ENCODE data around the gene MOB3A. TPM values are rescaled to one million over a fixed set of nuclear protein-coding genes. Genes with fewer than 3 reads are reported as not detected.

The MOB3A gene
- total and polyA plus RNA-seq, 10 of the 15 experiments (the other 5 are each of a cell fraction or from before 2014, with no cell fraction given), result 7.5 to 229 (median 79.4) TPM

DNA sequence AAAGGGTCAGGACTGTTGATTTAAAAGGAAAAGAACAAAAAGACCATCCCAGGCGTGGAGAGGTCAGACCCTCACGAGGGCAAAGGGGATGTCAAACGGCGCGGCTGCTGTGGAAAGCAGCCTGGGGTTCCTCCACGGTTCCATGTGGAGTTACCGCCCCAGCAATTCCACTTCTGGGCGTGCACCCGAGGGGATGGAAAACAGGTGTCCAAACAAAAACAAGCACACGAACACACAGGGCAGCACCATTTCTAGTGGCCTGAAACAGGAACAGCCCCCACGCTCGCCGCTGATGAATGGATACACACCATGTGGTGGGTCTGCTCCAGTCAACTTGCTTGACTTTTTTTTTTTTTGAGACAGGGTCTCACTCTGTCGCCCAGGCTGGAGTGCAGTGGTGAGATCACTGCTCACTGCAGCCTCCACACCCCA lies 44.0 kb upstream of the MOB3A start (continued):
- TF ChIP-seq, protein P1, sequence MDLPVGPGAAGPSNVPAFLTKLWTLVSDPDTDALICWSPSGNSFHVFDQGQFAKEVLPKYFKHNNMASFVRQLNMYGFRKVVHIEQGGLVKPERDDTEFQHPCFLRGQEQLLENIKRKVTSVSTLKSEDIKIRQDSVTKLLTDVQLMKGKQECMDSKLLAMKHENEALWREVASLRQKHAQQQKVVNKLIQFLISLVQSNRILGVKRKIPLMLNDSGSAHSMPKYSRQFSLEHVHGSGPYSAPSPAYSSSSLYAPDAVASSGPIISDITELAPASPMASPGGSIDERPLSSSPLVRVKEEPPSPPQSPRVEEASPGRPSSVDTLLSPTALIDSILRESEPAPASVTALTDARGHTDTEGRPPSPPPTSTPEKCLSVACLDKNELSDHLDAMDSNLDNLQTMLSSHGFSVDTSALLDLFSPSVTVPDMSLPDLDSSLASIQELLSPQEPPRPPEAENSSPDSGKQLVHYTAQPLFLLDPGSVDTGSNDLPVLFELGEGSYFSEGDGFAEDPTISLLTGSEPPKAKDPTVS (IDR thresholded peaks at IDR 0.05; ENCODE audit: low read depth, low read length), result no peak
- TF ChIP-seq RELA (IDR thresholded peaks at IDR 0.05; ENCODE audit: borderline replicate concordance, partially characterized antibody) (no peak), RB1 (IDR thresholded peaks at IDR 0.05; ENCODE audit: borderline replicate concordance) (no peak)

GRCh38 chr19:2139385-2140137 lies 43.4 kb upstream of the MOB3A start:
- H3K4me3 ChIP-seq, result no peak overlapping the region
- FAIRE-seq (no peak), ATAC-seq (no peak), DNase-seq (ENCODE audit: low read depth, low spot score) (no peak)
- in situ Hi-C loops (cut with MboI) (no loop called here), intact Hi-C loops (cut with micrococcal nuclease; ENCODE audit: unreplicated experiment) (no loop called here)
- ChIA-PET POLR2A (interaction anchor here (0.6 kb wide), 1 partner anchor 262 kb away, joined by 3 read pairs; no protein-coding TSS in a partner anchor), RAD21 (ENCODE audit: unreplicated experiment) (no interaction called here), CTCF (no interaction called here), SMC1A (ENCODE audit: uncharacterized antibody, unreplicated experiment) (no interaction called here)
- no peak overlapping the region for H3K27ac ChIP-seq (ENCODE audit: control insufficient read depth, insufficient read depth)
- peaks cover 41% of the 10 kb centered on the region for H3K79me2 ChIP-seq (ENCODE audit: control insufficient read depth, insufficient read depth, low read length)
- peaks cover 23 to 27% of the 10 kb centered on the region in 2 experiments for H3K36me3 ChIP-seq (ENCODE audit: control insufficient read depth in 2 of 2, insufficient read depth in 2 of 2, low read length in 1 of 2)
- no peaks in the 10 kb centered on the region for H4K20me1 ChIP-seq (ENCODE audit: control insufficient read depth, insufficient read depth)
- no peaks in the 10 kb centered on the region for H3K27me3 ChIP-seq (replicated peaks in 1 of 2; ENCODE audit: control insufficient read depth in 2 of 2, insufficient read depth in 2 of 2, low read length in 1 of 2)
- no peak overlapping the region for H3K9ac ChIP-seq (ENCODE audit: control insufficient read depth, insufficient read depth, low read length)
- H2AFZ ChIP-seq (ENCODE audit: control insufficient read depth, low read depth, low read length), result no peak overlapping the region
- BruUV-seq (replicated peaks), result no TSS peak
- 83% methylated on average over 18 of the region's 22 CpGs for WGBS (ENCODE audit: insufficient coverage, insufficient replicate concordance, low lambda C conversion rate, missing lambda C conversion rate)
- H3K4me1 ChIP-seq (ENCODE audit: control insufficient read depth, insufficient read depth, low read length), result no peaks in the 10 kb centered on the region
- H3K4me2 ChIP-seq (ENCODE audit: control insufficient read depth, insufficient read depth), result no peak overlapping the region
- H3K9me3 ChIP-seq (replicated peaks; ENCODE audit: control insufficient read depth, insufficient read depth, low read length), result no peaks in the 10 kb centered on the region
- no peak for TF ChIP-seq ZBTB11 (CRISPR knock-in tag; IDR thresholded peaks at IDR 0.05)
- TF ChIP-seq NFYA (IDR thresholded peaks at IDR 0.05; ENCODE audit: borderline replicate concordance, low read depth, low read length), result no peak
- TF ChIP-seq, protein P2, sequence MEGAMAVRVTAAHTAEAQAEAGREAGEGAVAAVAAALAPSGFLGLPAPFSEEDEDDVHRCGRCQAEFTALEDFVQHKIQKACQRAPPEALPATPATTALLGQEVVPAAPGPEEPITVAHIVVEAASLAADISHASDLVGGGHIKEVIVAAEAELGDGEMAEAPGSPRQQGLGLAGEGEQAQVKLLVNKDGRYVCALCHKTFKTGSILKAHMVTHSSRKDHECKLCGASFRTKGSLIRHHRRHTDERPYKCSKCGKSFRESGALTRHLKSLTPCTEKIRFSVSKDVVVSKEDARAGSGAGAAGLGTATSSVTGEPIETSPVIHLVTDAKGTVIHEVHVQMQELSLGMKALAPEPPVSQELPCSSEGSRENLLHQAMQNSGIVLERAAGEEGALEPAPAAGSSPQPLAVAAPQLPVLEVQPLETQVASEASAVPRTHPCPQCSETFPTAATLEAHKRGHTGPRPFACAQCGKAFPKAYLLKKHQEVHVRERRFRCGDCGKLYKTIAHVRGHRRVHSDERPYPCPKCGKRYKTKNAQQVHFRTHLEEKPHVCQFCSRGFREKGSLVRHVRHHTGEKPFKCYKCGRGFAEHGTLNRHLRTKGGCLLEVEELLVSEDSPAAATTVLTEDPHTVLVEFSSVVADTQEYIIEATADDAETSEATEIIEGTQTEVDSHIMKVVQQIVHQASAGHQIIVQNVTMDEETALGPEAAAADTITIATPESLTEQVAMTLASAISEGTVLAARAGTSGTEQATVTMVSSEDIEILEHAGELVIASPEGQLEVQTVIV (IDR thresholded peaks at IDR 0.05; ENCODE audit: borderline replicate concordance, partially characterized antibody), result no peak
- TF ChIP-seq ZNF384 (IDR thresholded peaks at IDR 0.05; ENCODE audit: borderline replicate concordance, low read depth, low read length), result no peak
- no peak for TF ChIP-seq FOS (IDR thresholded peaks at IDR 0.05; ENCODE audit: borderline replicate concordance, extremely low read depth, insufficient read length)
- no peak for TF ChIP-seq CEBPB (IDR thresholded peaks at IDR 0.05; ENCODE audit: borderline replicate concordance in 1 of 2, low read depth in 2 of 2, low read length in 2 of 2)
- TF ChIP-seq KDM1A (IDR thresholded peaks at IDR 0.05; ENCODE audit: borderline replicate concordance), result no peak
- no peak for TF ChIP-seq ESRRA (IDR thresholded peaks at IDR 0.05; ENCODE audit: low read length)
- no peak for TF ChIP-seq BCL11A (IDR thresholded peaks at IDR 0.05; ENCODE audit: low read depth, low read length)
- TF ChIP-seq, protein P3, sequence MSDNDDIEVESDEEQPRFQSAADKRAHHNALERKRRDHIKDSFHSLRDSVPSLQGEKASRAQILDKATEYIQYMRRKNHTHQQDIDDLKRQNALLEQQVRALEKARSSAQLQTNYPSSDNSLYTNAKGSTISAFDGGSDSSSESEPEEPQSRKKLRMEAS (IDR thresholded peaks at IDR 0.05; ENCODE audit: low read depth, low read length), result no peak

Data from GM12878 (cell line).